ENCODE data around the gene CD47.

DNA sequence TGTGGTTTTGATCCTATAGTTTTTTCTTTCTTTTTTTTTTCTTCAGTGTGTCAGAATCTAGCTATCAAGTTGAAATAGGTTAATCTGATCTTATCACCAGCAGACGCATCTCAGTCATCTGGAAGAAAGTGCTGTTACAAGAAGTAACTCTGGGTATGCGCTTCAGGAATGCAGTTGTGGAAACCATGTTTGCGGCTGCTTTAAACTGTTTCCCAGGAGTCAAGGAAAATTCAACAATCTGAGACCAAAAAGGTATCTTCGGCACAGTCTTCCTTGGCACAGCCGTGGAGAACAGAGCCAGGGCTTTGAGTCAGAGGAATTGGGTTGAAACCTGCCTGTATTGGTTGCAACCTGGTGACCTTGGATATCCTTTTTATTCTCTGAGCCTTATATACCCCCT, 59.9 kb downstream of the CD47 start:
- TF ChIP-seq EZH2phosphoT487 (IDR thresholded peaks at IDR 0.05; ENCODE audit: borderline replicate concordance): no peak
- TF ChIP-seq, protein P1, sequence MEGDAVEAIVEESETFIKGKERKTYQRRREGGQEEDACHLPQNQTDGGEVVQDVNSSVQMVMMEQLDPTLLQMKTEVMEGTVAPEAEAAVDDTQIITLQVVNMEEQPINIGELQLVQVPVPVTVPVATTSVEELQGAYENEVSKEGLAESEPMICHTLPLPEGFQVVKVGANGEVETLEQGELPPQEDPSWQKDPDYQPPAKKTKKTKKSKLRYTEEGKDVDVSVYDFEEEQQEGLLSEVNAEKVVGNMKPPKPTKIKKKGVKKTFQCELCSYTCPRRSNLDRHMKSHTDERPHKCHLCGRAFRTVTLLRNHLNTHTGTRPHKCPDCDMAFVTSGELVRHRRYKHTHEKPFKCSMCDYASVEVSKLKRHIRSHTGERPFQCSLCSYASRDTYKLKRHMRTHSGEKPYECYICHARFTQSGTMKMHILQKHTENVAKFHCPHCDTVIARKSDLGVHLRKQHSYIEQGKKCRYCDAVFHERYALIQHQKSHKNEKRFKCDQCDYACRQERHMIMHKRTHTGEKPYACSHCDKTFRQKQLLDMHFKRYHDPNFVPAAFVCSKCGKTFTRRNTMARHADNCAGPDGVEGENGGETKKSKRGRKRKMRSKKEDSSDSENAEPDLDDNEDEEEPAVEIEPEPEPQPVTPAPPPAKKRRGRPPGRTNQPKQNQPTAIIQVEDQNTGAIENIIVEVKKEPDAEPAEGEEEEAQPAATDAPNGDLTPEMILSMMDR (conservative IDR thresholded peaks at IDR 0.05; ENCODE audit: low read length): no peak

Data from Loucy (cell line).